ENCODE results near the gene HCFC1.
"Not testable (repeated sequence)": the region's sequence is repeated elsewhere in the genome, so short reads cannot be mapped to it uniquely, and the experiment has no call there.

HCFC1 gene

GRCh38 chrX:153991013-153991580 is 19.5 kb upstream of the HCFC1 start:
- no peaks in the 10 kb centered on the region for H3K4me1 ChIP-seq (ENCODE audit: control insufficient read depth, insufficient read depth, low read length)

GRCh38 chrX:153989973-153990655 is 18.5 kb upstream of the HCFC1 start:
- Histone ChIP-seq H3K27ac (ENCODE audit: insufficient read depth, low read depth, low read length, poor library complexity, severe bottlenecking) (no peak overlapping the region), H3K4me1 (ENCODE audit: control insufficient read depth, insufficient read depth, low read length) (peaks cover 3% of the 10 kb centered on the region), H3K36me3 (ENCODE audit: control insufficient read depth, insufficient read depth, low read length) (no peaks in the 10 kb centered on the region), H3K9me3 (ENCODE audit: control insufficient read depth, low read length) (no peaks in the 10 kb centered on the region), H3K4me3 (ENCODE audit: insufficient read depth, low read depth, low read length) (no peak overlapping the region), H3K27me3 (ENCODE audit: control insufficient read depth, insufficient read depth, low read length, poor library complexity, severe bottlenecking) (no peaks in the 10 kb centered on the region)
- WGBS, 2 experiments: 94 to 95% methylated on average over 14 of the region's 14 CpGs

More at GRCh38 chrX:153991013-153991580, 19.5 kb upstream of the HCFC1 start:
- no peak overlapping the region for H3K27ac ChIP-seq (ENCODE audit: insufficient read depth, low read depth, low read length, poor library complexity, severe bottlenecking)
- H3K9me3 ChIP-seq (ENCODE audit: control insufficient read depth, low read length): no peaks in the 10 kb centered on the region
- no peaks in the 10 kb centered on the region for H3K36me3 ChIP-seq (ENCODE audit: control insufficient read depth, insufficient read depth, low read length)
- no peaks in the 10 kb centered on the region for H3K27me3 ChIP-seq (ENCODE audit: control insufficient read depth, insufficient read depth, low read length, poor library complexity, severe bottlenecking)
- 100% methylated on average over 3 of the region's 3 CpGs for WGBS, 2 experiments
- H3K4me3 ChIP-seq (ENCODE audit: insufficient read depth, low read depth, low read length): no peak overlapping the region

- no peaks in the 10 kb centered on the region for H3K27me3 ChIP-seq (ENCODE audit: control insufficient read depth, insufficient read depth, low read length, poor library complexity, severe bottlenecking)
- no peaks in the 10 kb centered on the region for H3K36me3 ChIP-seq (ENCODE audit: control insufficient read depth, insufficient read depth, low read length)
- no peaks in the 10 kb centered on the region for H3K9me3 ChIP-seq (ENCODE audit: control insufficient read depth, low read length)
- no peak overlapping the region for H3K27ac ChIP-seq (ENCODE audit: insufficient read depth, low read depth, low read length, poor library complexity, severe bottlenecking)
- WGBS, 2 experiments: 95 to 96% methylated on average over 11 of the region's 12 CpGs
- peaks cover 9% of the 10 kb centered on the region for H3K4me1 ChIP-seq (ENCODE audit: control insufficient read depth, insufficient read depth, low read length)
- H3K4me3 ChIP-seq (ENCODE audit: insufficient read depth, low read depth, low read length): no peak overlapping the region
Observed at GRCh38 chrX:153988493-153988892, 16.9 kb upstream of the HCFC1 start.

- WGBS, 2 experiments: 87 to 91% methylated on average over 19 to 20 of the region's 20 CpGs
- H3K4me3 ChIP-seq (ENCODE audit: insufficient read depth, low read depth, low read length): no peak overlapping the region
- H3K4me1 ChIP-seq (ENCODE audit: control insufficient read depth, insufficient read depth, low read length): peaks cover 9% of the 10 kb centered on the region
- H3K36me3 ChIP-seq (ENCODE audit: control insufficient read depth, insufficient read depth, low read length): no peaks in the 10 kb centered on the region
- no peaks in the 10 kb centered on the region for H3K9me3 ChIP-seq (ENCODE audit: control insufficient read depth, low read length)
- no peaks in the 10 kb centered on the region for H3K27me3 ChIP-seq (ENCODE audit: control insufficient read depth, insufficient read depth, low read length, poor library complexity, severe bottlenecking)
- no peak overlapping the region for H3K27ac ChIP-seq (ENCODE audit: insufficient read depth, low read depth, low read length, poor library complexity, severe bottlenecking)
Observed at GRCh38 chrX:153984351-153985178, 12.9 kb upstream of the HCFC1 start.

GRCh38 chrX:153983321-153983801 is 11.7 kb upstream of the HCFC1 start:
- peaks cover 9% of the 10 kb centered on the region for H3K4me1 ChIP-seq (ENCODE audit: control insufficient read depth, insufficient read depth, low read length)
- 95 to 96% methylated on average over 12 of the region's 12 CpGs for WGBS, 2 experiments
- H3K4me3 ChIP-seq (ENCODE audit: insufficient read depth, low read depth, low read length): no peak overlapping the region
- no peaks in the 10 kb centered on the region for H3K36me3 ChIP-seq (ENCODE audit: control insufficient read depth, insufficient read depth, low read length)
- no peaks in the 10 kb centered on the region for H3K27me3 ChIP-seq (ENCODE audit: control insufficient read depth, insufficient read depth, low read length, poor library complexity, severe bottlenecking)
- H3K27ac ChIP-seq (ENCODE audit: insufficient read depth, low read depth, low read length, poor library complexity, severe bottlenecking): no peak overlapping the region
- no peaks in the 10 kb centered on the region for H3K9me3 ChIP-seq (ENCODE audit: control insufficient read depth, low read length)

- Histone ChIP-seq H3K4me1 (ENCODE audit: control insufficient read depth, insufficient read depth, low read length) (peaks cover 9% of the 10 kb centered on the region), H3K27me3 (ENCODE audit: control insufficient read depth, insufficient read depth, low read length, poor library complexity, severe bottlenecking) (no peaks in the 10 kb centered on the region), H3K36me3 (ENCODE audit: control insufficient read depth, insufficient read depth, low read length) (no peaks in the 10 kb centered on the region), H3K27ac (ENCODE audit: insufficient read depth, low read depth, low read length, poor library complexity, severe bottlenecking) (no peak overlapping the region), H3K4me3 (ENCODE audit: insufficient read depth, low read depth, low read length) (no peak overlapping the region), H3K9me3 (ENCODE audit: control insufficient read depth, low read length) (no peaks in the 10 kb centered on the region)
- WGBS, 2 experiments: 90 to 92% methylated on average over 52 of the region's 52 CpGs
Observed at GRCh38 chrX:153981771-153982533, 10.3 kb upstream of the HCFC1 start.

- Histone ChIP-seq H3K27ac (ENCODE audit: insufficient read depth, low read depth, low read length, poor library complexity, severe bottlenecking) (no peak overlapping the region), H3K4me3 (ENCODE audit: insufficient read depth, low read depth, low read length) (no peak overlapping the region), H3K27me3 (ENCODE audit: control insufficient read depth, insufficient read depth, low read length, poor library complexity, severe bottlenecking) (no peaks in the 10 kb centered on the region), H3K36me3 (ENCODE audit: control insufficient read depth, insufficient read depth, low read length) (no peaks in the 10 kb centered on the region), H3K9me3 (ENCODE audit: control insufficient read depth, low read length) (no peaks in the 10 kb centered on the region), H3K4me1 (ENCODE audit: control insufficient read depth, insufficient read depth, low read length) (peaks cover 9% of the 10 kb centered on the region)
- WGBS, 2 experiments: 64 to 72% methylated on average over 6 to 7 of the region's 7 CpGs
Observed at GRCh38 chrX:153981231-153981630, 9.6 kb upstream of the HCFC1 start.

GRCh38 chrX:153980394-153980793 is 8.8 kb upstream of the HCFC1 start:
- not testable (repeated sequence) for H3K4me3 ChIP-seq (ENCODE audit: insufficient read depth, low read depth, low read length); H3K4me1 ChIP-seq (ENCODE audit: control insufficient read depth, insufficient read depth, low read length); H3K27ac ChIP-seq (ENCODE audit: insufficient read depth, low read depth, low read length, poor library complexity, severe bottlenecking); H3K27me3 ChIP-seq (ENCODE audit: control insufficient read depth, insufficient read depth, low read length, poor library complexity, severe bottlenecking); H3K9me3 ChIP-seq (ENCODE audit: control insufficient read depth, low read length); H3K36me3 ChIP-seq (ENCODE audit: control insufficient read depth, insufficient read depth, low read length)
- 90 to 94% methylated on average over 7 of the region's 10 CpGs for WGBS, 2 experiments

GRCh38 chrX:153974726-153975286 is 3.2 kb upstream of the HCFC1 start:
- Histone ChIP-seq H3K36me3 (ENCODE audit: control insufficient read depth, insufficient read depth, low read length) (no peaks in the 10 kb centered on the region), H3K9me3 (ENCODE audit: control insufficient read depth, low read length) (no peaks in the 10 kb centered on the region), H3K27me3 (ENCODE audit: control insufficient read depth, insufficient read depth, low read length, poor library complexity, severe bottlenecking) (no peaks in the 10 kb centered on the region), H3K27ac (ENCODE audit: insufficient read depth, low read depth, low read length, poor library complexity, severe bottlenecking) (no peak overlapping the region), H3K4me1 (ENCODE audit: control insufficient read depth, insufficient read depth, low read length) (no peaks in the 10 kb centered on the region), H3K4me3 (ENCODE audit: insufficient read depth, low read depth, low read length) (no peak overlapping the region)
- 79 to 87% methylated on average over 3 of the region's 3 CpGs for WGBS, 2 experiments

Measured in ectodermal cell (in vitro differentiated cells).